Activated T-cell treated with anti-CD3 and anti-CD28 coated beads, Interleukin-2, amount 50 U/mL, for 4 hours (primary cell): Measurements from ENCODE around the gene DVL3. TPM values are rescaled to one million over a fixed set of nuclear protein-coding genes. Genes with fewer than 3 reads are reported as not detected.

Source experiments
- ATAC-seq, 2 donors: fragments of 200-7000 bp; cut with Tn5 transposase; one replicate each; pipeline ENCODE4 v1.10.0; 2021
- DNase-seq: peaks from one replicate; pipeline ENCODE4 v3.0.0-alpha.2; 2020
- H3K27me3 Mint-ChIP-seq: one replicate; pipeline ENCODE4 v1.8.0; 2021; ENCODE audit warnings: low read depth, mixed read lengths
- H3K36me3 Mint-ChIP-seq: one replicate; pipeline ENCODE4 v1.8.0; 2022; ENCODE audit warnings: mixed read lengths; ENCODE audit not compliant: insufficient read depth
- H3K4me1 Mint-ChIP-seq: one replicate; pipeline ENCODE4 v1.8.0; 2021; ENCODE audit warnings: low read depth, mixed read lengths
- H3K4me3 Mint-ChIP-seq: one replicate; pipeline ENCODE4 v1.8.0; 2021; ENCODE audit warnings: mild to moderate bottlenecking, moderate library complexity, mixed read lengths
- H3K9me3 Mint-ChIP-seq: one replicate; pipeline ENCODE4 v1.8.0; 2021; ENCODE audit warnings: mixed read lengths
- total RNA-seq, 3 donors: library from RNA; stranded (reverse); gene quantifications; one replicate each; pipeline ENCODE4 v1.2.1, GENCODE V29; 2021

DVL3 gene
- total RNA-seq, 3 donors from 2014 or later = 38.7 to 46.4 (median 40.3) TPM

DNA sequence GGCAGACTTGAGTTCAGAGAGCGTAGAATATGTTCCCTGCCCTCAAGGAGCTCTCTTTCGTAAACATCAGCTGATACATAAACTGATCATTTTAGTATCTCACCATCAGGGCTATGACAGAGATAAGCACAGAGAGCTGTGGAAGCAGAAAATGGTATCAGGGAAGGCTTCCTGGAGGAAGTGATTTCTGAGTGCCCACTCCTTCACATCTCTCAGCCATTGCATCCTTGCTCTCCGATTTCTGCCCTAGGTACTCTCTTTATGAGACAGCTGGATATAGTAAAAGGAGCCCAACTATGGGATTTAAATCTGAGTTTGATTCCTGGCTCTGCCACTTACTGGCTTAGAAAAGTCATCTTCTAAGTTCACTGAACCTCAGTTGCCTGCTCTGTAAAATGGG, 10.4 kb downstream of the DVL3 start:
- ATAC-seq (no peak), DNase-seq (no peak)
- H3K4me1 Mint-ChIP-seq = no peaks in the 10 kb centered on the region
- H3K4me3 Mint-ChIP-seq = no peak overlapping the region
- no peaks in the 10 kb centered on the region for H3K9me3 Mint-ChIP-seq
- H3K27me3 Mint-ChIP-seq = no peaks in the 10 kb centered on the region
- H3K36me3 Mint-ChIP-seq = peaks cover 19% of the 10 kb centered on the region

GRCh38 chr3:184166671-184167070, 11.5 kb downstream of the DVL3 start:
- no peak overlapping the region for H3K4me3 Mint-ChIP-seq
- H3K4me1 Mint-ChIP-seq = no peaks in the 10 kb centered on the region
- no peak for ATAC-seq
- peaks cover 28% of the 10 kb centered on the region for H3K36me3 Mint-ChIP-seq
- no peaks in the 10 kb centered on the region for H3K27me3 Mint-ChIP-seq
- no peaks in the 10 kb centered on the region for H3K9me3 Mint-ChIP-seq
- no peak for DNase-seq

GRCh38 chr3:184167786-184168185, 12.6 kb downstream of the DVL3 start:
- no peak overlapping the region for H3K4me3 Mint-ChIP-seq
- no peak for ATAC-seq
- H3K27me3 Mint-ChIP-seq = no peaks in the 10 kb centered on the region

DNA sequence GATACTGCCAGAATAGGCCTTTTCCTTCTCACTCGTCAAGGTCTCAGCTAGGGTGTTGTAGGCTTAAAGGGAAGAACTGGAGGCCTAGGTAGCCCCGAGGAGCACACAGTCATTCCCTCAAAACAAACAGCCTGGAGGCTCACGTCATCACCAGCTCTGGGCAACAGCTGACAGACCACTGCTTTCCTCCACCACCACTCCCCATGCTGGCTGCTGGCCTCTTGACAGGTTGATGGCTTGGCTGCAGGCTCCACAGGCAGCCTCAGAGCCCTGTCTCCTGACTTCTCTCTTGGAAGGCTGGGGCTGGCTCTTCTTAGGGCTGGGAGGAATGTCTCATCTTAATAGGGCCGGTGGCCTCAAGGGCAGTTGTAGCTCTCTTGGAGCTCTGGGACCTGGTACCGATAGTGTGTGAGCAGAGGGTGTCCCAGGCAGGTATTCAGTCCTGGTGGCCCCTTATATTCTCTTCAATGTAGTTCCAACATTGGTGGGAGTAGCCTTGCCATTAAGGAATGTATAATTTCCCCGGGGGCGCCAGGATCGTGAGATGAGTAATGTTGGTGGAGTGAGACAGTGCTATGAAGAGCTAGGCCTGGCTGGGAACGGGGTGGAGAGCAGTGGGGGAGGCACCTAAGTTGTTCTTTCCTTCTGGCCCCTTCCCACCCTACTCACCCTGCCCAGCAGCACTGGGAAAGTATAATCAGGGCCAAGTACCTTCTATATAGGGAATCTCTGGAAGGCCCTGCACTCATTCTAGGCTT, 13.4 kb downstream of the DVL3 start:
- DNase-seq = no peak
- no peak for ATAC-seq
- Mint-ChIP-seq H3K9me3 (no peaks in the 10 kb centered on the region), H3K27me3 (no peaks in the 10 kb centered on the region), H3K4me3 (no peak overlapping the region), H3K4me1 (peaks cover 1% of the 10 kb centered on the region), H3K36me3 (peaks cover 32% of the 10 kb centered on the region)

More at GRCh38 chr3:184167786-184168185, 12.6 kb downstream of the DVL3 start:
- no peak for DNase-seq
- peaks cover 30% of the 10 kb centered on the region for H3K36me3 Mint-ChIP-seq
- no peaks in the 10 kb centered on the region for H3K4me1 Mint-ChIP-seq
- H3K9me3 Mint-ChIP-seq = no peaks in the 10 kb centered on the region

- DNase-seq (no peak), ATAC-seq (no peak)
- no peaks in the 10 kb centered on the region for H3K27me3 Mint-ChIP-seq
- peaks cover 6% of the 10 kb centered on the region for H3K4me1 Mint-ChIP-seq
- H3K36me3 Mint-ChIP-seq = peaks cover 25% of the 10 kb centered on the region
- no peak overlapping the region for H3K4me3 Mint-ChIP-seq
- H3K9me3 Mint-ChIP-seq = no peaks in the 10 kb centered on the region
Observed at GRCh38 chr3:184169896-184170875, 15.0 kb downstream of the DVL3 start.

- Mint-ChIP-seq H3K4me1 (peaks cover 19% of the 10 kb centered on the region), H3K27me3 (no peaks in the 10 kb centered on the region), H3K4me3 (no peak overlapping the region), H3K9me3 (no peaks in the 10 kb centered on the region), H3K36me3 (peaks cover 19% of the 10 kb centered on the region)
- no peak for DNase-seq
- no peak for ATAC-seq
Observed at GRCh38 chr3:184171562-184171961, 16.4 kb downstream of the DVL3 start.

- no peaks in the 10 kb centered on the region for H3K27me3 Mint-ChIP-seq
- peaks cover 28% of the 10 kb centered on the region for H3K4me1 Mint-ChIP-seq
- no peak for DNase-seq
- ATAC-seq = no peak
- H3K9me3 Mint-ChIP-seq = no peaks in the 10 kb centered on the region
- no peak overlapping the region for H3K4me3 Mint-ChIP-seq
- peaks cover 18% of the 10 kb centered on the region for H3K36me3 Mint-ChIP-seq
Observed at GRCh38 chr3:184172681-184173373, 17.6 kb downstream of the DVL3 start.

- peaks cover 22% of the 10 kb centered on the region for H3K36me3 Mint-ChIP-seq
- no peak overlapping the region for H3K4me3 Mint-ChIP-seq
- peaks cover 34% of the 10 kb centered on the region for H3K4me1 Mint-ChIP-seq
- ATAC-seq (no peak), DNase-seq (no peak)
- no peaks in the 10 kb centered on the region for H3K9me3 Mint-ChIP-seq
- no peaks in the 10 kb centered on the region for H3K27me3 Mint-ChIP-seq
Observed at GRCh38 chr3:184173374-184173722, 18.2 kb downstream of the DVL3 start.

GRCh38 chr3:184174284-184174645, 19.1 kb downstream of the DVL3 start:
- no peaks in the 10 kb centered on the region for H3K27me3 Mint-ChIP-seq
- H3K9me3 Mint-ChIP-seq = no peaks in the 10 kb centered on the region
- H3K36me3 Mint-ChIP-seq = peaks cover 25% of the 10 kb centered on the region
- peaks cover 34% of the 10 kb centered on the region for H3K4me1 Mint-ChIP-seq
- DNase-seq = no peak
- peak overlapping the region; percentile 95 for H3K4me3 Mint-ChIP-seq
- no peak for ATAC-seq

DNA sequence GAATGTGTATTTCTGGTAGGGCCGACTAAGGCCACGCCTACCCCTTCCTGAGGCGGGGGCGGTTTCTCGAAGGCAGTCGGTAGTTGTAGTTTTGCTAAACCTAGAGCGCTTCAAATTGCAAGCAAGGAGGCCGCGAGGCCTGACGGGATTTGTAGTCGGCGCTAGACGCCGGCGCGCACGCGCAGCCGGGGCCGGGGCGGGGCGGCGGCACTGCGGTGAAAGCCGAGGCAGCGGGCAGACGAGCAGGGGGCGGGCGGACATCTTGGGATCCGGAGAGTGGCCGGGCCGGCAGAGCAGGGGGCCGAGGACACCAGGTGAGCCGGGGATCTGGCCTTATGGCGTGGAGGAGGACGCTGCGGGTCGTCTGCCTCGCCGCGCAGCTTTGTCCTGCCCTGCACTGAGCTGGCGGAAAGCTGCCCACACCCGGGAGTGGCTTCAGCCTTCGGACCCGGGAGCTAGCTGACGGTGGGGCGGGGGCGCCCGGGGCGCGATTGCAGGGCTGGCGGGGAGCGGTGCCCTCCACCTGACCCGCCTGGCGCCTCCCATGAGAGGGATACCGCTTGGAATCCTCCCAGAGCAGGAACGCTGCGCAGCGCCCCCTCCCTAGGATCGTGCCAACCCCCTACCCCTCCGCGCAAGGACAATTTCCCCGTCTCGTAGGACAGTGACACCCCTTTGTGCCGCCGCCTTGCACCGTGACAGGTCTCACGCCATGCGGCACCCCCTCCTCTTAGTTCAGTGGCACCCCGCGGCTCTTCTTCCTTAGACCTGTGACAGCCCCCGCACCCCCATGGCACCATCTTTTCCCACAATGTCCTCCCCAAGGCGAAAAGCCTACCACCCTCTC, 19.7 kb downstream of the DVL3 start, which contains the start of gene AP2M1:
Gene AP2M1, plus strand, starts transcription at position 210 of the 847 bp plus-strand sequence. CDS start 2,139 bp downstream, outside the sequence.
- H3K4me1 Mint-ChIP-seq = peaks cover 34% of the 10 kb centered on the region
- H3K36me3 Mint-ChIP-seq = peaks cover 28% of the 10 kb centered on the region
- H3K27me3 Mint-ChIP-seq = no peaks in the 10 kb centered on the region
- DNase-seq (peak; percentile 96), ATAC-seq (peak; percentile 95 to 97)
- no peaks in the 10 kb centered on the region for H3K9me3 Mint-ChIP-seq
- peak within 1 kb of the TSS; percentile 95 for H3K4me3 Mint-ChIP-seq

- H3K9me3 Mint-ChIP-seq = no peaks in the 10 kb centered on the region
- H3K4me3 Mint-ChIP-seq = peak overlapping the region; percentile 95
- peaks cover 34% of the 10 kb centered on the region for H3K4me1 Mint-ChIP-seq
- peaks cover 34% of the 10 kb centered on the region for H3K36me3 Mint-ChIP-seq
- H3K27me3 Mint-ChIP-seq = no peaks in the 10 kb centered on the region
- ATAC-seq (no peak), DNase-seq (no peak)
Observed at GRCh38 chr3:184175506-184175905, 20.3 kb downstream of the DVL3 start.

DNA sequence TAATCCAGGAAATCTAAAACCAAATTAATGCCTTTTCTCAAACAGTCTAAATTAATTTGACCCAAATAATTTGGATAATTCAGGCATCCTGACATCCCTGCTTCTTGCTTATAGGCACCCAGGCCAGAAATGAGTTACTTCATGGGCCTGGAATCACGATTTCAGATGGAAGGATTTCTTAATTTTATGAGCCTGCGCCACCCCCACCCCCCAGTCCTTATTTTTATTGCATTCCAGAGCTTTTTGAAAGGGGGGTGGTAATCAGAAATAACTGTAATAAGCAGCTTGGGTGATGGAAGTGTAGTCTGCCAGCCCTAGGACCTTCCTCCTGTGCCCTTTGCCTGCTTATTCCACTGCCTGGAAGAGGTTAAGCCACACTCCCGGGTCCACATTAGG, 20.8 kb downstream of the DVL3 start:
- Mint-ChIP-seq H3K4me3 (peak overlapping the region; percentile 95), H3K4me1 (peaks cover 34% of the 10 kb centered on the region), H3K27me3 (no peaks in the 10 kb centered on the region), H3K36me3 (peaks cover 35% of the 10 kb centered on the region), H3K9me3 (no peaks in the 10 kb centered on the region)
- DNase-seq = no peak
- no peak for ATAC-seq

DNA sequence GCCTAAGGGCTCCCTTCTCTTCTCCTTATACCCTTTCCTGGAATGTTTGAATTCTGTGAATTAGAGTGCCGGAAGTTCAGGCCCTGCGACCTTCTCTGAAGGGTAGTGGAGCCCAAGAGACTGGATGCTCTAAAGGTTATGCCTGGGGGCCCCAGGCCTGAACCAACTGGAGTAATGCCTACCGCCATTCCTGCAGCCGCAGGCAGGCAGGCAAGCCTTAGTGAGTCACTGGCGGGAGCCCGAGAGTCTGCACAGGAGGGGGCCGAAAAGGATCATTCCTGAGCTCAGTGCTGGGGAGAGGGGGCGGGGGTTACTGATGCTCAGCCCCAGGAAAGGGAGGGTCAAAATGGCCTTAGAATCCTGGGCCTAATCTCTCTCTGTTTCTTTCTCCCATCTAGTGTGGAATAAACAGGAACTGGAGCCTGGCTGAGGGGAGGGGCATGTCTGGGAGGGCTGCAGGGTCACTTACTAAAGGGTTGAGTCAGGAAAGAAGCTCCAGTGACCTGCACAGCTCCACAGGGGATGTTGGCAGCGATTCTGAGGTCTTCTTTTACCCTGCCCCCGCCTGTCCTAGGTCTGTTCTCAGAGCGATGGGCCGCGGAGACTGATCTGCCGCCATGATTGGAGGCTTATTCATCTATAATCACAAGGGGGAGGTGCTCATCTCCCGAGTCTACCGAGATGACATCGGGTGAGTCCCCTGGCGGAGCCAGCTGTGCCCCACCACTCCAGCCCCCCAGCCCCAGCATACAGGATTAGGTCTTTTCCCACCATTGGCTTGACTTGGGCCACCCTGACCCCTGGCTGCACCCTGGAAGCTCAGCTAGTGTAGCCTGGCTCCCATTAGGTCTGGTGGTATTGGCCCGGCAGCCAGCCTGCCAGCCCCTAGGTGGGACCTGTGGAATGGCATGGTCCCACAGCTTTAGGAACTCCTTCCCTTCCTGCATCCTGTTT, 21.5 kb downstream of the DVL3 start:
- no peaks in the 10 kb centered on the region for H3K27me3 Mint-ChIP-seq
- H3K36me3 Mint-ChIP-seq = peaks cover 34% of the 10 kb centered on the region
- peak overlapping the region; percentile 95 for H3K4me3 Mint-ChIP-seq
- H3K4me1 Mint-ChIP-seq = peaks cover 34% of the 10 kb centered on the region
- H3K9me3 Mint-ChIP-seq = no peaks in the 10 kb centered on the region
- ATAC-seq = no peak
- no peak for DNase-seq
